Measurements from ENCODE around the gene CLOCK. TPM values are rescaled to one million over a fixed set of nuclear protein-coding genes. Genes with fewer than 3 reads are reported as not detected.
"Not testable (repeated sequence)": the region's sequence is repeated elsewhere in the genome, so short reads cannot be mapped to it uniquely, and the experiment has no call there.

CLOCK gene
- total RNA-seq, 2 experiments from 2014 or later = 1.9 to 9.0 TPM

DNA sequence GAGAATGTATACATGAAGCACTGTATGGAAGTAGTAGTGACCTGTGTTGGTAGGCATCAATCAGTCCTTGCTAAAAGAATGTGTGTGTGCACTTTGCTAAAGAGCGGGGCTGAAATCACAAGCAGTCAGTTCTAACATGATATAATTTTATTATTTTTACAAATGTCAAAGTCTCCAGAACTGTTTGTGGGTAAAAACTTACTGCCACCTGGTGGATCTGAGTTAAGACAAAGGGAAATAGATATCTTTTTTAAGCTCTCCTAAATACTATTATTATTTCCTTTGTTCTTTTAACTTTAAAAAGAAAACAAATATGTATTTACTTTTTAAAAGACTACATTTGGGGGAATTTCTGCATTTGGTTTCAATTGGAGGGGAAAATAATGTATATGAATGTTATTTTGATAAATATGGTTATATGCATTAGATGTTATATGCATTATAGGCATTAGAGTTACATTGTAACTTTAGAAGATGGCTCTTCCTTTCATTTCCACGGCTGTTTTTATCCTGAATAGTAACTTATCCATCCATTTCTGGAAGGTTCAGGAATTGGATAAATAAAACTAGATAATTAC, 7.8 kb upstream of the CLOCK start:
- no peaks in the 10 kb centered on the region for H4K20me1 ChIP-seq (ENCODE audit: insufficient read depth, low read length)
- intact Hi-C loops (cut with micrococcal nuclease; ENCODE audit: unreplicated experiment) = loop anchor here (1.0 to 2.0 kb wide), 2 partner anchors 208 to 370 kb away; partner anchors contain the start of gene SRD5A3
- no peaks in the 10 kb centered on the region for H3K9me2 ChIP-seq (ENCODE audit: insufficient read depth, low read length)
- ChIA-PET CTCF (ENCODE audit: unreplicated experiment) (interaction anchor here (0.6 kb wide), 1 partner anchor 209 kb away, joined by 3 read pairs; no protein-coding TSS in a partner anchor), POLR2A (interaction anchor here (0.9 to 1.2 kb wide), 3 partner anchors 10 to 209 kb away, joined by 3 read pairs; no protein-coding TSS in a partner anchor)
- DNase-seq (ENCODE audit: low spot score) = peak; percentile 40
- H3K27ac ChIP-seq (ENCODE audit: low read depth, low read length, poor library complexity, severe bottlenecking) = no peak overlapping the region
- no peak overlapping the region for H2AFZ ChIP-seq (ENCODE audit: low read length)
- H3K4me2 ChIP-seq (ENCODE audit: low read length) = no peak overlapping the region
- H3K4me1 ChIP-seq (ENCODE audit: insufficient read depth, low read length, poor library complexity, severe bottlenecking) = no peaks in the 10 kb centered on the region
- H3K9me3 ChIP-seq (ENCODE audit: low read length) = peaks cover 6% of the 10 kb centered on the region; the same call in 1 of the 2 replicates
- no peaks in the 10 kb centered on the region for H3K79me2 ChIP-seq (ENCODE audit: insufficient read depth, low read depth, low read length)
- H3K36me3 ChIP-seq (ENCODE audit: insufficient read depth, low read length) = no peaks in the 10 kb centered on the region
- BruUV-seq (replicated peaks) = no TSS peak
- no peak overlapping the region for H3K4me3 ChIP-seq (ENCODE audit: low read depth, low read length, poor library complexity, severe bottlenecking)
- no peak for TF ChIP-seq EZH2phosphoT487 (IDR thresholded peaks at IDR 0.05; ENCODE audit: borderline replicate concordance, low read depth, low read length)
- TF ChIP-seq, protein P1, sequence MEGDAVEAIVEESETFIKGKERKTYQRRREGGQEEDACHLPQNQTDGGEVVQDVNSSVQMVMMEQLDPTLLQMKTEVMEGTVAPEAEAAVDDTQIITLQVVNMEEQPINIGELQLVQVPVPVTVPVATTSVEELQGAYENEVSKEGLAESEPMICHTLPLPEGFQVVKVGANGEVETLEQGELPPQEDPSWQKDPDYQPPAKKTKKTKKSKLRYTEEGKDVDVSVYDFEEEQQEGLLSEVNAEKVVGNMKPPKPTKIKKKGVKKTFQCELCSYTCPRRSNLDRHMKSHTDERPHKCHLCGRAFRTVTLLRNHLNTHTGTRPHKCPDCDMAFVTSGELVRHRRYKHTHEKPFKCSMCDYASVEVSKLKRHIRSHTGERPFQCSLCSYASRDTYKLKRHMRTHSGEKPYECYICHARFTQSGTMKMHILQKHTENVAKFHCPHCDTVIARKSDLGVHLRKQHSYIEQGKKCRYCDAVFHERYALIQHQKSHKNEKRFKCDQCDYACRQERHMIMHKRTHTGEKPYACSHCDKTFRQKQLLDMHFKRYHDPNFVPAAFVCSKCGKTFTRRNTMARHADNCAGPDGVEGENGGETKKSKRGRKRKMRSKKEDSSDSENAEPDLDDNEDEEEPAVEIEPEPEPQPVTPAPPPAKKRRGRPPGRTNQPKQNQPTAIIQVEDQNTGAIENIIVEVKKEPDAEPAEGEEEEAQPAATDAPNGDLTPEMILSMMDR (conservative IDR thresholded peaks at IDR 0.05; ENCODE audit: low read length) = peak; percentile 85

DNA sequence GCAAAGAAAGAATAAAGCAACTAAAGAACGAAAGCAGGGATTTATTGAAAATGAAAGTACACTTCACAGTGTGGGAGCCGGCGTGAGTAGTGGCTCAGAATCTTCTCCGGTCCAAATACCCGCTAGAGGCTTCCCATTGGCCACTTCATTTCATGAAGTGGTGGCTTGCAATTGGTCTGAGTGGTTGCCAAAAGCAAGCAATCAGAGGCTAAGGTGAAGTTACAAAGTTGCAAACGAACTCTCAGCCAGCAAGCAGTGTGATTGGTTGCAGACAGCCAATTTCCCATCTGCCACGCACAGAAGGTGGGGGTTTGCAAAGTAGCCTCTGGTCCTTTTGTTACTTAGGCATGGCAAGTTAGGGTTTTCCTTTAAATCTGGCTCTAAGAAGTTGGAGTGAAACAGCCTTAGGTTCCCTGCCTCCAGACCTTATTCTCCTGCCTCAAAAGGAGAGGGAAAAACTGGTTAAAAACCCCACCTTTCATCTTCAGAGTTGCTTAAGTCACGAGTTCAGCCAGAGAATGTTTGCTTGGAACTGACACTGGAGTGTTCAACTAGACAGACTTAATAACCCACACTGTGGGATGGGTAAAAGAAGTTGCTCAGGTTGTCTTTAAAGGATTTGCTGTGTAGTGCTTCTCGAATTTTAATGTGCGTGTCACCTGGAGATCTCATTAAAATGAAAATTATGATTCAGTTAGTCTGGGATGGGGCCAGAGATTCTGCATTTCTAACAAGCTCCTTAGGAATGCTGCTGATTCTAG, 6.9 kb upstream of the CLOCK start:
- intact Hi-C loops (cut with micrococcal nuclease; ENCODE audit: unreplicated experiment) = loop anchor here (1.0 to 2.0 kb wide), 2 partner anchors 207 to 369 kb away; partner anchors contain the start of gene SRD5A3

DNA sequence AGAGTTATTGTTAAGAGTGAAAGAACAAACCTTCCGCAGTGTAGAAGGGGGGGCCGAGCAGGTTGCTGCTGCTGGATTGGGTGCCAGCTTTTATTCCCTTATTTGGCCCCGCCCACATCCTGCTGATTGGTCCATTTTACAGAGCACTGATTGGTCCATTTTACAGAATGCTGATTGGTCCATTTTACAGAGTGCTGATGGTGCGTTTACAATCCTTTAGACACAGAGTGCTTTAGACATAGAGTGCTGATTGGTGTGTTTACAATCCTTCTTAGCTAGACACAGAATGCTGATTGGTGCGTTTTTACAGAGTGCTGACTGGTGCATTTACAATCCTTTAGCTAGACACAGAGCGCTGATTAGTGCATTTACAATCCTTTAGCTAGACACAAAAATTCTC, 5.3 kb upstream of the CLOCK start:
- intact Hi-C loops (cut with micrococcal nuclease; ENCODE audit: unreplicated experiment); H3K79me2 ChIP-seq (ENCODE audit: insufficient read depth, low read depth, low read length); BruUV-seq (replicated peaks); H3K4me2 ChIP-seq (ENCODE audit: low read length); H2AFZ ChIP-seq (ENCODE audit: low read length); H3K4me3 ChIP-seq (ENCODE audit: low read depth, low read length, poor library complexity, severe bottlenecking); H3K36me3 ChIP-seq (ENCODE audit: insufficient read depth, low read length); H3K9me3 ChIP-seq (ENCODE audit: low read length); H3K27ac ChIP-seq (ENCODE audit: low read depth, low read length, poor library complexity, severe bottlenecking); H3K9me2 ChIP-seq (ENCODE audit: insufficient read depth, low read length); DNase-seq (ENCODE audit: low spot score); H4K20me1 ChIP-seq (ENCODE audit: insufficient read depth, low read length); CTCF ChIA-PET (ENCODE audit: unreplicated experiment); H3K4me1 ChIP-seq (ENCODE audit: insufficient read depth, low read length, poor library complexity, severe bottlenecking): not testable (repeated sequence)
- POLR2A ChIA-PET = interaction anchor here (0.6 kb wide), 1 partner anchor 318 kb away, joined by 3 read pairs; no protein-coding TSS in a partner anchor

More for the DNA sequence above, 6.9 kb upstream of the CLOCK start:
- no peaks in the 10 kb centered on the region for H3K4me1 ChIP-seq (ENCODE audit: insufficient read depth, low read length, poor library complexity, severe bottlenecking)
- H3K4me2 ChIP-seq (ENCODE audit: low read length) = peak overlapping the region; percentile 9; the same call in 1 of the 2 replicates
- H3K9me3 ChIP-seq (ENCODE audit: low read length) = peaks cover 6% of the 10 kb centered on the region; the same call in 1 of the 2 replicates
- H2AFZ ChIP-seq (ENCODE audit: low read length) = peak overlapping the region; percentile 45; the same call in 1 of the 2 replicates
- no peak overlapping the region for H3K27ac ChIP-seq (ENCODE audit: low read depth, low read length, poor library complexity, severe bottlenecking)
- no peaks in the 10 kb centered on the region for H4K20me1 ChIP-seq (ENCODE audit: insufficient read depth, low read length)
- peak; percentile 10 for DNase-seq (ENCODE audit: low spot score)
- H3K79me2 ChIP-seq (ENCODE audit: insufficient read depth, low read depth, low read length) = no peaks in the 10 kb centered on the region
- no TSS peak for BruUV-seq (replicated peaks)
- POLR2A ChIA-PET = interaction anchor here (1.2 kb wide), 1 partner anchor 31 kb away, joined by 3 read pairs; no protein-coding TSS in a partner anchor
- no peak overlapping the region for H3K4me3 ChIP-seq (ENCODE audit: low read depth, low read length, poor library complexity, severe bottlenecking)
- CTCF ChIA-PET (ENCODE audit: unreplicated experiment) = no interaction called here
- TF ChIP-seq, protein P1 (conservative IDR thresholded peaks at IDR 0.05; ENCODE audit: low read length) = no peak
- TF ChIP-seq EZH2phosphoT487 (IDR thresholded peaks at IDR 0.05; ENCODE audit: borderline replicate concordance, low read depth, low read length) = no peak
- no peaks in the 10 kb centered on the region for H3K9me2 ChIP-seq (ENCODE audit: insufficient read depth, low read length)
- no peaks in the 10 kb centered on the region for H3K36me3 ChIP-seq (ENCODE audit: insufficient read depth, low read length)

Data from OCI-LY7 (cell line).